HG03575 (cell line): ENCODE results near the gene PREX1.
"Not testable (repeated sequence)": the region's sequence is repeated elsewhere in the genome, so short reads cannot be mapped to it uniquely, and the experiment has no call there.

Experiments
- ATAC-seq: cut with Tn5 transposase; IDR thresholded peaks from one replicate; pipeline ENCODE4 v1.9.1; 2021; ENCODE audit not compliant: unreplicated experiment, insufficient number of reproducible peaks, low FRiP score; ENCODE audit errors: extremely low read depth

PREX1 gene

GRCh38 chr20:48817367-48818030 is 10.3 kb downstream of the PREX1 start:
- ATAC-seq = no peak

GRCh38 chr20:48816282-48817205 is 11.3 kb downstream of the PREX1 start:
- ATAC-seq = no peak

DNA sequence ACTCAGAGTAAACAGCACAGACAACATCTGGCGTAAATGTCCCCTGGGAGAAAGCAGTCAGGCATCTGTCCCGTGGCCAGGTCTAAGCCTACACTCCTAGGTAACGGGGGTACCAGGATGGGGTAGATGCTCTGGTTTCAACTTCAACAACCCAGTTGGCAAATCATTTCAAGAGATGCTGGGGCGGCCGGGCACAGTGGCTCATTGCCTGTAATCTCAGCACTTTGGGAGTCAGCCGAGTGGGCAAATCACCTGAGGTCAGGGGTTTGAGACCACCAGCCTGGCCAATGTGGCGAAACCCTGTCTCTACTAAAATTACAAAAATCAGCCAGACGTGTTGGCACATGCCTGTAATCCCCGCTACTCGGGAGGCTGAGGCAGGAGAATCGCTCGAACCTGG is 12.3 kb downstream of the PREX1 start:
- no peak for ATAC-seq

GRCh38 chr20:48814633-48815032 is 13.2 kb downstream of the PREX1 start:
- ATAC-seq = no peak

DNA sequence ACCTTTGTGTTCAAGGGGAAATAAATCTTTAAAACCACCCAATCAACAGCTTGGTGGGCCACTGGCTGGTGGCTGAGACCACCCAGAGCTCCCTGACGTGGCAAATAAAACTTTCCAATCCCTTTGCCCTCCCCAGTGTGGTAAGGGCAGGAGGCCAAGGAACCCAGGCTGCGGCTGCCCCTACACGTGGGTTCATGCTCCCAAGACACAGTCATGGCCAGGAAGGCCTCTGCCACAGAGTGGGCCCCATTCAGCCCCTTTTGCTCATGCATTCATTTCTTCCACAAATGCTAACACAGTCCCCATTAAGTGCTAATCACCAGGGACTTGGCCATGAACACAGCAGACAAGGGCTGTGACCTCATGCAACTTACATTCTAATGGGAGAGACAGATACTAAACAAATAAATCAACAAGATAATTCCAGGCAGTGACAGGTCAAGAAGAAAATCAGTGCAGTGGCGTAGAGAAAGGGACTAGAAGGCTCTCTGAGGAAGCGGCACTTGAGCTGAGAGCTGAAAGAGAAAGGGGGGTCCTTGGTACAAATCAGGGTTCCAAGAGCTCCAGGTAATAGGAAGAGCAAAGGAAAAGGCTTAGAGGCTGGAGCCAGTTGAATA is 13.8 kb downstream of the PREX1 start:
- ATAC-seq = no peak

GRCh38 chr20:48813446-48813747 is 14.4 kb downstream of the PREX1 start:
- no peak for ATAC-seq

- no peak for ATAC-seq
Observed at GRCh38 chr20:48812600-48813445, 15.0 kb downstream of the PREX1 start.

GRCh38 chr20:48812114-48812513 is 15.7 kb downstream of the PREX1 start:
- ATAC-seq = not testable (repeated sequence)

DNA sequence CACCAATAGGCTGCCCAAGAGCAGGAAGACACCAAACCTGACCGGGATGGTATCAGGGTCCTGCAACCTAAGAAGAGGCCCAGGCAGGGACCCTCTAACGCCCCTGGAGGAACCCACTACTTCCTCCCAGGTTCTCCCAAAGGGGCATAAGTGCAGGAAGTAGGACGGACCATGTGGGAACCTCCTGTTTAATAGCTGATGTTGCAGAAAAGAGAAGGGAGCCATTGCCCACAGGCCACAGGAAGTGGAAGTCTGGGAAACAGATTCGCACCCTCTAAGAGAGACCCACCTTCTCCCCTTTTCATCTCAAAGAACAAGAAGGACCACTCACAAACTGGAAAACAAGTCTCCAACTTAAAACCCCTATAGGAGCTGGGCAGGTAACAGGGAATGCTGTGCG is 18.1 kb downstream of the PREX1 start:
- no peak for ATAC-seq

DNA sequence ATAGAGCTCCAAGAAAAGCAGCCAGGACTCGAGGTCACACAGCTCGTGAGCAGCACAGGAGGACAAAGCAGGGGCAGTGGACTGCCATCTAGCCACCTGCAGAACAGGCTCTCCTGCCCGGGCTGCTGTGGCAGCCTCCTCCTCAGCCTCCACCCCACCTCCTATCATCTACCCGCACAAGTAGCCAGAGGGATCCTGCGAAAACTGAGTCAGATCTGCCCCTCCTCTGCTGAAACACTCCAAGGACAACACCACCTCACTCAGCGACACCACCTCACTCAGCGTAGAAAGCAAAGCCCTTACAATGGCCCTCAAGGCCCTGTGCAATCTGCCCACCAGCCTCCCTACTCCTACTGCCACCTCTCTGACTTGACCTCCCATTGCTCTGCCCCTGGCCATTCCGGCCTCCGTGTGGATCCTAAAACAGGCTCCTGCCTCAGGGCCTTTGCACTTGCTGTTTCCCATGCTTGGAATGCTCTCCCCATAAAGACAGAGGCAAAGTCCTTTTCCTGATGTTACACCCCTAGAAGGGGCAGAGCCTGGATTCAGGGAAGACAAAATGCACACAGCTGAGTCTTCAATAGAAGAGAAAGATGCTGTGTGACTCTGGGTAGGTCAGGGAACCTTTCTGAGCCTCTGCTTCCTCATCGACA is 19.3 kb downstream of the PREX1 start:
- no peak for ATAC-seq

DNA sequence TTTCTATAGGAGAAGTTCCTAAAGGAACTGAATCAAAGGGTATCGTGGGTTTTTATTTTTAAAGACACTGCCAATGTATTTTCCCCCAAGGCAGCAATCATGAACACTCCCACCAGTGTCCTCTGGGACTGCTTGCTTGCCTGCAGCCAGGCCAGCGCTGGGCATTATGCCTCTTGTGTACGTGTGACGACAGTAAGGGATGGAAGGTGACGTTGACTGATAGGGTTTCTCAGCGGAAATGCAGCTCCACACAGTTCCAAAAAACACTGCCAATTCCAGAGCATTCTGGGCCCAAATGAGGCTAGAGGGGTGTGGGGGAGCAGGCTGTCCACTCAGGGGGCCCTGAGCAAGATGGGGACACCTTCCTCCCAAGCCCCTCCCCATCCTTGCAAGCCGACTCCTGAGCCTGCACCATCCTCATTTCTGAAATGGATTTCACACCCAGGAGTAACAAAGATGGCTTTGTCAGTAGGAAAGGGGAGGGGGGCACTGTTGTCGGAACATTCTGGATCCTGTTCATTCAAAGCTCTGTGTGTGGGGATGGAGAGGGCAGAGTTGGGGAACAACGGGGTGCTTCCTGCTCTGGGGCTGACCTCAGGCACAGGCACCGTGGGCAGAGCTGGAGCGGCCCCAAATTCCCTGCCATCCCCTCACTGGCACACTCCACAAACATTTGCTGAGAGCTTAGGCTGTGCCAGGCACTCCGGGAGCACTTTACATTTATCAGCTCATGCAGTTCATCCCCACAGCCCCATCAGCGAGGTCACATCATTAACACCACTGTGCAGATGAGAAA is 20.0 kb downstream of the PREX1 start:
- ATAC-seq = no peak

GRCh38 chr20:48807051-48807450 is 20.7 kb downstream of the PREX1 start:
- ATAC-seq = no peak

DNA sequence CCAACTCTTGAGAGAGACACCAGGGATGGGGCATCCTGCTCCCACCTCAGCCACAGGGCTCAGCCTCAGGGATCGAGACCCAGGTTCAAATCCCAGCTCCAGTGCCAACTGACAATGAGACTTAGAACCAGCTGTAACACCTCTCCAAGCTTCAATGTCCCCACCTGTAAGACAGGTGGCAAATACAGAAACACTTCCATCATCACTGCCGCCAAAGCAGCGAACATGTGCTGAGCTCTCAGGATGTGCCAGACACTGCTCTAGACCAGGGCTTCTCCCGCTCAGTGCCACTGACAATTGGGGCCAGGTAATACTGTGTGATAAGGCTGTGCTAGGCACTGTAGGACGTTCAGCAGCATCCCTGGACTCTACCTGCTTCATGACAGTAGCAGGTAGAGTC is 22.1 kb downstream of the PREX1 start:
- ATAC-seq = no peak

DNA sequence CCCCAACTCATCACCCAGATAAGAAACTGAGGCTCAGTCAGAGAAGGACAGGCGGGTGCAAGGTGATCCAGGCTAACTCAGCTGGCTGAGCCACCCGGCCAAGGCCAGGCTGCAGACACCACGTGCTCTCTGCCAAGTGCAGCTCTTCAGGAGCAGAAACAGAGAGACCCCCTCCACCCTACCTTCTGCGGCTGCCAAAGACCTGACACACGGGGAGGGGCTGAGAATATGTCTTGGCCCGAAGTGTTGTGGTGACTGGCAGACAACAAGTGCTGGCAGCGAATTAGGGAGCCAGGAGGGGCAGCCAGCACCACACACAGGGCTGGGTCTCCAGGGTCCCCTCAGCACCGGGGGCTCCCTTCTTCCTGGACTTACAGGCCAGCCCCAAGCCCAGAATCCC is 22.5 kb downstream of the PREX1 start:
- no peak for ATAC-seq

DNA sequence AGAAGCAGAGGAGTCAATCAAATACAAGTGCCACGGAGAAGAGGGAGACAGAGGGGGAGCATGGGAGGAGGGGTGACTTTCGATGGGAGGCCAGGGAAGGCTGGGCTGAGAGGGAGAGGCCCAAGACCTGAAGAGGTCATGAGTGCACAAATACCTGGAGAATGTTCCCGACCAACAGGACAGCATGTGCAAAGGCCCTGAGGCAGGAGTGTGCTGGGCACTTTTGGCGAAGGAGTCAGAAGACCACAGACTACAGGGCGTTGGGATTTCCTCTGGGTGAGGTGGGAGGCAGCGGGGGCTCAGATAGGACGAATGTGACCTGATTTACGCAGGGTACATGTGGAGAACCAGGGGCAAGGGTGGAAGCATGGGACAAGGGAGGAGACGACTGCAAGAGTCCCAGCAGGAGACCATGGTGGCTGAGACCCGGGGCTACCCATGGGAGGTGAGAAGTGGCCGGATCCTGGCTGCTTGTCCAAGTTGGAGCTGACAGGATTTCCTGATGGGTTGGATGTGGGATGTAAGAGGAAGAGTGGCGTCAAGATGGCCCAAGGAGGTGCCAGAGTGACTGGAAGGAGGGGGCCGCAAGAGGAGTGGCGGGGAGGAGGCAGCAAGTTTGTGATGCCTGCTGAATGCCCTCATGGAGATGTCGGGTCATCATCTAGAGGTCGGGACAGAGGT is 23.4 kb downstream of the PREX1 start:
- no peak for ATAC-seq

- ATAC-seq = no peak
Observed at GRCh38 chr20:48803176-48804053, 24.4 kb downstream of the PREX1 start.

- ATAC-seq = no peak
Observed at GRCh38 chr20:48802647-48803046, 25.2 kb downstream of the PREX1 start.
